GM18861 (cell line): ENCODE results near the gene ATP8A2.

ENCODE experiments used
- ATAC-seq: cut with Tn5 transposase; IDR thresholded peaks from one replicate; pipeline ENCODE4 v1.9.1; 2021; ENCODE audit not compliant: unreplicated experiment

ATP8A2 gene

DNA sequence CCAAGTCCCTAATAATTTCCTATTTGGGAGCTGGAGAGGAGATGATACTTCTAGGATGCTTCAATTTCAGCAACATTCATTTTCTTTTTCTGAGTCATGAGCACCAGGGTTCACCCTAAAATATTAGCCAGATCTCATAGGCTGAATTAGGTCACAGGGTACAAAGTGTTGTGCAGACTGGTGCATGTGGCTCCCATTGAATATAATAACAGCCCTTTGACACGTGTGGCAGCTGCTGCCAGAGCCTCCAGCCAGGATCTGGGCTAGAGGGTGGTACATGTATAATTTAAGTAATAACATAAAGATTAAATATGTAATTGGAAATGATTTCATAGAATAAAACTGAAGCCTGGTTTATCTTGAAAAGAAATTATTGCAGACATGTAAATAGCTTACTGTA, 244.9 kb downstream of the ATP8A2 start:
- ATAC-seq: no peak

DNA sequence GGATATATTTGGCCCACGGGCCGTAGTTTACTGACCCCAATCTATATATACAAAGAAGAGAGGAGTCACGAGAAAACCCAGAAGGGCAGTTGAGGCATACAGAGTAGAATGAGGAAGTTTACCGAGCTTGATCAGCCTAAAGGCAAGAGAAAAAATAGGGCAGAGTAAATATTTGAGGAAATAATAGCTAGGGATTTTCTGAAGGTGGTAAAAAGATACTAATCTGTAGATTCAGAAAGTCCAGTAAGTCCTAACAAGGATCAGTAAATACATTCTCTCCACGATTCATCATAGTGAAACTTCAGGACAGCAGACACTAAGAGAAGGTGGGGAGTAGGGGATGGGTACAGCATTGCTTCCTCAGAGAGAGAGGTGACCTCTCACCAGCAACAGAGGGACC, 248.1 kb downstream of the ATP8A2 start:
- ATAC-seq: no peak

DNA sequence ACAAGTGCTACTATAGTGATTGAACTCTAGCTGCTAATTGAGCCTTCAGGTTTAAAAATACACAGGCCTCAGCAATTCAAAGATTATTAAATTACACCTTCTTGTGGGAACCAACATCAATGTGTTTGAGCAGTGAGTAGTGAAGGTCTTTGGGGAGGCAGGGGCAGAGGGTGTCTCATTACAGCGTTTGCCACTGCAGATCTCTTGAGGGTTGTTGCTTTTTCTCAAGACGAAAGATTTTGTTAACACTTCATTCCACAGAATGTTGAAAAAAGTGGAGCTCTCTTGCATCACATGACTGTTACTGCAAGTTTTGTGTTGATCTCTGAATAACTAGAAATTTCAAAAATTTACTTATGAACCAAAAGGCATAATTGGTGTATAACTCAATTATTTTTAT, 253.6 kb downstream of the ATP8A2 start:
- ATAC-seq: no peak

DNA sequence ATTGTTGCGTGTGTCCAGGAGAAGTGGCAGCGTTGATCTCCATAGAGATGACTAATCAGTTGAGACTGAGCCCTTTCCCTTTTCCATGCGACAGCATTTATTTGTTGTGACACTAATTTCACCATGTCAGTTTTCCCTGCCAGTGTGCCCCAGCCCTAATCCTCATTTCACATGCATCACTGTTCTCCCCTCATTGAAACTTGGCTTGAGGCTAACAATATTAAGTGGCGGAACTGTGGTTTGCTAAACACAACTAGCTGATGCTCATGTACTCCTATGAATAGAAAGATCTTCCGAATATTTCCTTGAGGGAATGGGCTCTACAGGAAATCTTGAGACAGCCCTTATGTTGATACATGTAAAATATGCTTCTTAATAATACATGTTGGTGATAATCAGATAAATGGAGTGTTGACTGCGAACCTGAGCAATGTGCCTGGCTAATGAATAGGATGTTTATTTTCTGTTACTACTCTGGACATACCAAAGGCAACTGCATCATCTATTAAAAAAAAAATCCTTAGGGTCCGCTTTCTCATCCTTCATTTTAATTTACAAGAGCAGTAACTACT, 258.6 kb downstream of the ATP8A2 start:
- ATAC-seq: no peak

DNA sequence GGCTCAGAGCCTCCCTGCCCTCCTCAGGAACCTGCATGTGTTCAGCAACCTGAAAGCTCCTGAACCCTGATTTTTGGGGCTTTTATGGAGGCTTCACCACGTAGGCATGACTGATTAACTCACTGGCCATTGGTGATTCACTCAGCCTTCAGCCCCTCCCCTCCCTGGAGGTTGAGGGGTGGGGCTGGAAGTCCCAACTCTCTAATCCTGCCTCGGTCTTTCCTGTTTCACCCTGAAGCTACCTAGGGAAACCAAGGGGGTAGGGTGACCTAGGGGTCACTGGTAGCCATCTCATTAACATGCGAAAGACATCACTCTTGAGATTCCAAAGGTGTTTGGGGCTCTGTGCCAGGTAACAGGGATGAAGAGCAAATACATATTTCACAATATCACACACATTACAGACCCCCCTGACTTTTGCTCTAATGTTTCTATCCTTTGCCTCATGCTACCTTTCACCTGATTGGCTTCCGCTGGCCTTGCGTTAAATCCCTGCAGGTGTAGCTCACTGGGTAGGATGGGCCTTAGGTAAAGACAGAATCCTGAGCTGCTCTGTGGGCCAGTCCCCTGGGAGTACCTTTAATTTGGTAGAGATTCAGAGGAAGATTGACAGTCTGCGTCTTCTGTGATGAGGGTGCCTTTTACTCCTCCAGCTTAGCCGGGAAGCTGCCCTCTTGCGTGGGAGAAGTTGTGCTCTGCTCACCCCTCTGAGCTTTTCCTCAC, 260.6 kb downstream of the ATP8A2 start:
- no peak for ATAC-seq

DNA sequence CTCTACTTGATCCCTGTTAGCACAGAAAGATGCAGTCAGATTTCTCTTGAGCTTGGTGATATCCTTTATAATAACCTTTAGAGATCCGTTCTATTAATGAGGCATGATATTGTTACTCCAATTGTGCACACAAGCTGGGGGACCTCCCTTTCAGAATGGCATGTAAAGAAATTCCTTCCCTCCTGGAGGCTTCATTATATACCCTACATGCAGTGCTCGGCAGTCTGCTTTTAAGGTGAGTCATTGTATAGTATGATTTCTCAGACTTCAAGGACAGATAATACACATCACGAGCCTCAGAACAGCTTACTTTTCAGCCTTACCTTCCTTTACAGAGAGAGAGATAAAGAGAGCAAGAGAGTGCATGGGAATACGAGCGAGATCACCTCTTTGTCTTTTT, 261.3 kb downstream of the ATP8A2 start:
- no peak for ATAC-seq

DNA sequence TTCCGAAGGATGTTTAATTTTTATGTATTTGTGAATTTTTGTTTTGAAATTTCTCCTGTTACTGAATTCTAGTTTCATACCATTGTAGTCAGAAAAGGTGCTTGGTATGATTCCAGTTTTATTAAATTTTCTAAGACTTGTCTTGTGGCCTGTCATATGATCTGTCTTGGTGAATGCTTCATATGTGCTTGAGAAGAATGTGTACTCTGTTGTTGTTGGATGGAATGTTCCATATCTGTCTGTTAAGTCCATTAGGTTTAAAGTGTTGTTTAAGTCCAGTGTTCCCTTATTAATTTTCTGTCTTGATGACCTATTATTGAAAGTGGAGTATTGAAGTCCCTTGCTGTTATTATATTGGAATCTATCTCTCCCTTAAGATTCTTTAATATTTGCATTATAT, 273.9 kb downstream of the ATP8A2 start:
- ATAC-seq: no peak

DNA sequence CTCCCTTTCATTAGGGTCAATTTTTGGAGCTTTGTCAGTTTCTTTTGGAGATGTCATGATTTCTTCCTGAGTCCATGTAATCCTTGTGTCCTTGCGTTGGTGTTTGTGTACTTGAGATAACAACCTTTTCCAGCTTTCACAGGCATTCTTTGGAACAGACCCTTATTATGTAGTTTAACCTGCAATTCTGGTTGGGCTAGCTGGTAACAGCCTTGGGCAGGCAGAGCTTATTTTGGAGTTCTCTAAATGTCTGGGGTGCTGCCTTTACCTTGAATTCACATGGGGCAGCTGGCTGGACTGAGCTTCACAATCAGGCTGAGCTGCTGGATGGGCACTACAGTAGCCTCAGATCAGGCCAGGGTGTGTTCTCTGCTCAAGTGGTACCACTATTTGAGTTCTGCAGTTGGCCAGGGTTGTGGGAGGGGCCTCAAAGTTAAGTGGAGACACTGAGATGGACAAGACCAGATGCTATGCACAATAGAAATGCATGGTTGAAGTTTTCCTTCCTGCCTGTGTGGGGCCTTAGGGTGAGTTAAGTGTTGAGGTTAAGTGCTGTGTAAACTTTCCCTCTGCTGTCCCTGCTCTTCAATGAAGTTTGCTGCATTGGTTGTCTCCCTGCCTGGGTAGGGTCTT, 277.3 kb downstream of the ATP8A2 start:
- no peak for ATAC-seq

DNA sequence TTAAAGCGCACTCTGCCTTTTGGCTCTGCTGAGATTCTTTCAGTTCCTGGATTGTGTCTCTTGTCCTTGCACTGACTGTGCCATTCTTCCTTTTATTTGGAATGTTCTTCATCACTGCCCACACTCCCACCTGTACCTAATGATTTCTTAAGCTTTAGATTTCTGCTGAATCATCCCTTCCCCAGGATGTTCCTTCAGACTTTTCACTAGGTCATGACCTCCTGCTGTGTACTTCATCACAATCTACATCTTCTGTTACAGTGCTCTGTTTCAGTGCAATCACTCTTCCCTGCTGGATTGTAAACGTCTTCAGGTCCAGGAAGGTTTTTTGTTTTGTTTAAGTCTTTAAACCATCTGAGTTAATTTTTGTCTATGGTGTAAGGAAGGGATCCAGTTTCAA, 281.0 kb downstream of the ATP8A2 start:
- ATAC-seq: no peak

DNA sequence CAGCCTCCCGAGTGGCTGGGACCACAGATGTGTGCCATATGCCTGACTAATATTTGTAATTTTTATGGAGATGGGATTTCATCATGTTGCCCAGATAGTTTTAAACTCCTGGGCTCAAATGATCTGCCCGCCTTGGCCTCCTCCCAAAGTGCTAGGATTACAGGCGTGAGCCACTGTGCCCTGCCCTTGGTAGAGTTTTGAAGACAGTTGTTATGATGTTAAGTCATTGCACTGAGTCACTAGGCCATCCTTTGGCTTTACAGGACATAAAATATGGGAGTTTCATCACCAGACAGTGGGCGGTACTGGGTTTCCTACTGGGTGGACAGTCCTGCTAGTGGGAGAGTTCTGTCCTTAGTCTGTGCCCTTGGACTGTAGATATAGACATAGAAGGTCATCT, 282.5 kb downstream of the ATP8A2 start:
- ATAC-seq: no peak

DNA sequence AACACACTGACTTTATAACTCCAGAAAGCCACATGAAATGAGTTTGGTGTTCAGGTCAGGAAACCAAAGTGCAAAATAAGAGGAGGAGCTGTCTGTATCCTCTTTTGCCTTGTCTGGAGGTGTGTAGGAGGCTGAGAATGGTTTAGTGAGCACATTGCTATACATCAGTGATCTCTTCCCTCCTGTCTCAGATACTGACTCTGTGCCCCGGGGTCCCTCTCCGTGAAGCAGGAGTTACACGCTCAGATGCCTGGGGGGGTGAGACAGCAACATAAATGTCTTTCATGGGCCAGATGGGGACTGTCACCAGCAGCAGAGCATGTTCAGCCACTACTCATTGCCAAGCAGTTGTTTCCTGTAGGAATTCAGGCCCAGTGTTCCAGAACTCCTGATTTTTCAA, 285.4 kb downstream of the ATP8A2 start:
- ATAC-seq: no peak

DNA sequence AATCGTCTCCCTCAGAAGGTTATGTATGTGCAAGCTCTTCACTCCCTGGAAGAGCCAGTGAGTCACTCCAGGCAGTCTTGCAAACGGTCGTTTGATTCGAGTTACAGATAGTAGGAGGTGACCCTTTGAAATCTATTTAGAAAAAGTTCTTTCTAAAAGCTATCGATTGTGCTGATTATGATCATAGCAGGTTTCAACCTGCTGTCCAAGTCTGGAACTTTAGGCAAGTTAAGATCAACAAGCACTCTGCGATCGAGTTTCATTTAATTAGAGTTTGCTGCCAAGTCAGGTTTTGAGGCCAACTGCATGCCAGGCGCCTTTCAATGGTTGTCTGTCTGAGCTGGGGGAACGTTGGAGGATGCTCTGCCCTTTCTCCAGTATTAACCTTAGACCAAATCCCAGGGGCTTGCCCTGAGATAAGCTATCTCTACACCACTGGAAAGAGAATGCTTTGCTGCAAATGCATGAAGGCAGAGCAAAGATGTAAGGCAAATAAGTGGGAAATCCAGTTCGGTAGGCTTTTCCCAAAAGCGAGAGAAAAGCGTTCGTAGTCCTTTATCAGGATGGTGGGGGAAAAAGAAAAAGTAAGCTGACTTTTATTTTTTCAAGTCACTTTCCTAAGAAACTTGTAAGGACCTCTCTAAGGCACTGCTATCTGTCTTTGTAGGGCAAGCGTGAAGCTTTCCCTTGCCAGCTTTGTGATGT, 287.5 kb downstream of the ATP8A2 start:
- ATAC-seq: no peak

DNA sequence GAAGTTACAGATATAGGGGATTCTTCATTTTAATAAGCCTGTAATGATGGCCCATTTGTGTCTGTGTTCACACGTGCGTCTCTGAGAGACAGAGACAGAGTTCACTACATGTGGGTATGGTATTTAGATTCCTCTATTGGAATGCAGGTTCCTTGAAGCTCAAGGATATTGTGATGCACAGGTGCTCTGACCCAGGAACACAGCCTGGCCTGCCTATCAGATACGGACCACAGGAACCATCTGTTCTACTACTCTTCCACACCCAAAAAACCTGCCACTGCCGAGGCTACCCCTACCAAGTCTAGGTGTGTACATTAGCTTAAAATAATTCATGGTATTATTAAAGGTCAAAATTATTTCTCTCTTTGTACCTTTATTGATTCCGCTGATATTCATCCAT, 289.2 kb downstream of the ATP8A2 start:
- no peak for ATAC-seq

DNA sequence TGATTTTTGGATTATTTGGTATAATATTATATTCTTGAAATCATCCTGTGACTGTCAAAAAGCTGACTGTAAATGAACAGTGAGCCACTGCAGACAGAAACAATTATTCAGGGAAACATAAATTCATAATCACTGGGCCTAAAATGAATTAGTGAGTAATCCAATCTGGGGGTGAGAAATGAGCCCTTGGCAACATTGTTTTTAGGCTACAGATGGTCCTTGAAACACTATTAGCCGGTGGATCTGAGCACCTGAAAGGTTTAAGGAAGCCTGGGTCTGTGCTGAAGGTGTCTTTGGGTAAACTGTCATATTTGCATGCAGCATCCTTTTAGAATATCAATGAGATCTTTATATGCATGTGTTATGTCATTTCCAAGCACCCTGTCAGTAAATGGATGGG, 290.7 kb downstream of the ATP8A2 start:
- no peak for ATAC-seq

DNA sequence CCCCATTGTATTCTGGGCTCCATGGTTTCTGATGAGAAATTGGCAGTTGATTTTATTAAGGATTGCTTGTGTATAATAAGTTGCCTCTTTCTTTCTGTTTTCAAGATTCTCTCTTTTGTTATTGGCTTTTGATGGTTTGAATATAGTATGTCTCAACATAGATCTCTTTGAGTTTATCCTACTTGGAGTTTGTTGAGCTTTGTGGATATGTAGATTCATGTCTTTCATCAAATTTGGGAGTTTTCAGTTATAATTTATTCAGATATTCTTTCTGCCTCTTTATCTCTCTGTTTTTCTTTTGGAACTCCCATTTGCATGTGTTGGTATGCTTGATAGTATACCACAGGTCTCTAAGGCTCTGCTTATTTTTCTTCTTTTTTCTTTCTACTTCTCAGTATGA, 296.6 kb downstream of the ATP8A2 start:
- ATAC-seq: no peak

DNA sequence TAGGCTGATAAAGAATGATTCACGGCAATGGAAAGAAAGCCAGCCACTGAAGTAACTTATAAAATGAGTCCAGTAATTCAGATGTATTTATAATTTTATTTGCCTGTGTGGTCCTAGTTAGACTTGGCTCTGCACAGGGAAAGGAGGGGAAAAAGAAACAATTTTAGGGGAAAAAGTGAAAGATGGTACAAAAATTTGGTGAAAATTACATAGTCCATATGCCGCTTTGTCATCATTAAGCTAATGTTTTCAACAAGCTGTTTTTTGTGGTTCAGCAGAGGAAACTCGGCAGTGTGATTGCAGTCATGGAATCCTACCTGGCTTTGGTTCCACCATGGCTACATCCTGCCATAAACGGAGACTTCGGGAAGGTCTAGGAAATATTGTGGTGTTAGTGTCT, 301.9 kb downstream of the ATP8A2 start:
- ATAC-seq: no peak

DNA sequence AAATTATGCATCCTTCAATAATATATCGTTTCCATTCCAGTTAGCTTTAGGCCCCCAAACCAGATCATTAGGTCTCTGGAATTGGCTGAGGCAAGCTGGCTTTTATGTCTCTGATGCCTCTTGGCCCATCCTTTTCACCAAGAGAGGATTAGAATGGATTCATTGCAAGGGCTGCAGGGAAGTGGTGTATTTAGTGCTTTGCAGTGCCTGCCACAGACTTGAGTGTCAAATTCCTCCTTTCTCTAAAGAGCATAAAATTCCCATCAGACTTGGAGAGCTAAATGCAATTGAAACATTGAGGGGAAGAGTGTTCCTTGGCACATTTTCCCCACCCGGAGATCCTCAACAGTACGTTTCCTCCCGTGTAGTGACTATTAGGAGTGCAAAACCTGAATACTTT, 302.6 kb downstream of the ATP8A2 start:
- ATAC-seq: no peak

DNA sequence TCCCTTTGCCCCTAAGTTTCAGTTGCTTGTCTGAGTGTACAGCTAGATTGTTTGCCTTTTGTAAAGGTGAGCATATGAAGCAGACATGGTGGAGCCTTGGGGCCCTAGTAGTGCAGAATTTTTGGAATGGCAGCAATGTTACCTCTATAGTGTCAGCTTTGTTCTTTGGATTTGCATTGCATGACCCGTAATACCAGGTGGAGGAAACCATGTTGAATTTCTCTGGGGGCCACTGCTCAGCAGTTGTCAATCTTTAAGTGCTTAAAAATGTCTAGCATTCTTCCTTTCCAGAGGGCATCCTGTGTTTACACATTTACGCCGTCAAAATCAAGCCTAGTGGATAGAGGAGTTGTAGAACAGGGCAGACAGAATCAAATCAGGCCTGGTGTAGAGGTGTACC, 303.3 kb downstream of the ATP8A2 start:
- ATAC-seq: no peak

DNA sequence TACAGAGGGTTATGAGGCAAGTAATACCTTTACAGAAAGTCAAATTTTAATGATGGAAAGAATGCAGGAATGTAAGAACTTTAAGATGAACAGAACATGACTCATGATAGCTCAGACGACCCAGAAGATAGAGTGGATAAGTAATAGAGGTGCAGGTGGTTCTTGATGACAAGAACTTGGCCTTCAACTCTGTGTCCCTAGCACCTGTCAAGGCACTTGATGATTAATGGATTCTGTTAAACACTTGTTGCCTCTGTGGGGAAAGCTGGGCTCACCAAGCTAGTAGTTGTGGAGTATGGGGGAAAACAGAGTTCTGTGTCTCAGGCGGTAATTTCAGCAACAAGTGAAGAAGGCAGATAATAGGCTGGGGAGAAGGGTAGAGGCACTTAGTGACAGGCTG, 306.2 kb downstream of the ATP8A2 start:
- no peak for ATAC-seq

DNA sequence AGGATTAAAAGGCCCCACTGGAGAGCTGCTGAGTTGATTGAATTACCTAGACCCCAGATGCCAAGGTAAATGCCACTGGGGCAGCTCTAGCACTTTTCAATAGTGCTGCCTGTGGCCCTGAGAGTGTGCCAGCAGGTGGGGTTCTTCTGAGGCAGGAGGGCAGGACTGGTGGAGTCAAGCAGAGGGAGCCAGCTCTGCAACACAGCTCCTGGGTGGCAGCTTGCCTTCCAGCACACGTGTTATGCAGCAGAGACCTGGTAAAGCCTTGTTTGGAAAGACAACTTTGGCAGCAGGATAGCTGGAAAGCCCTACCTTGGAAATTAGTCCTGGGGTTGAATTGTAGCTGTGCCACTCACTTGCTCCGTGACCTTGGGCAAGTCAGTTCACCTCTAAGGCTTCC, 306.6 kb downstream of the ATP8A2 start:
- no peak for ATAC-seq

DNA sequence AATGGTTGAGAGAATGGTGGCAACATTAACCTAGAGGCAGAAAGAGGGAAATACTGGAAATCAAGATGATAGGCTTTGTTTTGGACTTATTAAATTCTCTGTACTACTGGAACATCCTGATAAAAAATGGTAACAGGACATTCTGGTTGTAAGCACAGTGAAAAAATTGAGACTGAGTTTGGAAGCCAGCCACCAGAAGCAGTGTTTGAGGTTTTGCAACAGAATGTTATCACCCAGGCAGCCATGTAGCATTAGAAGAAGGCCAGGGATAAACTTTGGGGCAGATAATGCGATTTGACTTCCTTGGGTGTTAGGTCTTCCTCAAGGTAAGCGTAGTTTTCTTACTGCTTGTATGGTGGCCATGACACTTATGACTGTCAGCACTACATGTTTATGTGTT, 307.4 kb downstream of the ATP8A2 start:
- no peak for ATAC-seq

DNA sequence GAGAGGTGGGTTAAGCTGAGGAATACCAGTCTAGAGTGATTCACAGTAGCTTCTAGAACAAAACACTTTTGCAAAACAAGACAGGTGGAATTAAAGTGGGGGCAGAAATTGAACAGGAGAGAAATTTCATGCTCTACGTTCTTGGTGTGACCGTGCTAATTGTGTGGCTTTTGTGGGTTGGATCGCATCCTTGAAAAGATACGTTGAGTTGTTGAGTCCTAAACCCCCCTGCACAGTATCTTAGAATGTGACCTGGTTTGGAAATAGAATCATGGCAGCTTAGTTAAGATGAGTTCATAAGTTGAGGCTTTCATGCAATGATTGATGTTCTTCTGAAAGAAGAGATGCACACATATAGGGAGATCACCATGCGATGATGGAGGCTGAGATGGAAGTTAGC, 308.2 kb downstream of the ATP8A2 start:
- no peak for ATAC-seq
